Liver (tissue), 9 donors: ENCODE measurements around the gene SLC25A21. TPM values are rescaled to one million over a fixed set of nuclear protein-coding genes. Genes with fewer than 3 reads are reported as not detected.

Source experiments
- DNase-seq: peaks from one replicate; pipeline ENCODE4 v3.0.0-alpha.2; 2017; ENCODE audit warnings: low spot score
- H3K27ac ChIP-seq, 2 donors: one replicate each; pipeline ENCODE4 v1.7.0; 2013; ENCODE audit warnings: inconsistent platforms in 2 of 2, low read length in 2 of 2, control low read depth in 1 of 2, low read depth in 1 of 2, mild to moderate bottlenecking in 1 of 2
- H3K27me3 ChIP-seq, 4 donors: one replicate each; pipeline versions ENCODE4 v1.6.1 to v1.7.0; 2013; ENCODE audit warnings: low read length in 3 of 4, inconsistent platforms in 1 of 4, mild to moderate bottlenecking in 1 of 4, moderate library complexity in 1 of 4; ENCODE audit not compliant: control insufficient read depth in 4 of 4, insufficient read depth in 4 of 4
- H3K36me3 ChIP-seq, 4 donors: one replicate each; pipeline versions ENCODE4 v1.6.1 to v1.7.0; 2013; ENCODE audit warnings: low read length in 3 of 4, mild to moderate bottlenecking in 3 of 4, low read depth in 1 of 4, moderate library complexity in 1 of 4; ENCODE audit not compliant: control insufficient read depth in 4 of 4, insufficient read depth in 3 of 4
- H3K4me1 ChIP-seq, 4 donors: one replicate each; pipeline versions ENCODE4 v1.6.1 to v1.7.0; 2013; ENCODE audit warnings: low read length in 3 of 4, mild to moderate bottlenecking in 3 of 4, moderate library complexity in 1 of 4; ENCODE audit not compliant: control insufficient read depth in 4 of 4, insufficient read depth in 4 of 4
- H3K4me3 ChIP-seq, 3 donors: one replicate each; pipeline versions ENCODE4 v1.6.1 to v1.7.0; 2013; ENCODE audit warnings: low read length in 3 of 3, control low read depth in 1 of 3, low read depth in 1 of 3, mild to moderate bottlenecking in 1 of 3
- H3K9ac ChIP-seq, 2 donors: one replicate each; pipeline ENCODE4 v1.7.0; 2013; ENCODE audit warnings: low read length in 2 of 2, mild to moderate bottlenecking in 2 of 2, moderate library complexity in 2 of 2, control low read depth in 1 of 2, low read depth in 1 of 2
- H3K9me3 ChIP-seq, 4 donors: one replicate each; pipeline versions ENCODE4 v1.6.1 to v1.7.0; 2013; ENCODE audit warnings: low read length in 3 of 4; ENCODE audit not compliant: control insufficient read depth in 4 of 4
- FOXA1 ChIP-seq: IDR thresholded peaks from 2 replicates; pipeline ENCODE4 v1.6.1; 2016; ENCODE audit warnings: antibody characterized with exemption
- FOXA2 ChIP-seq: IDR thresholded peaks from 2 replicates; pipeline ENCODE4 v1.6.1; 2016; ENCODE audit warnings: antibody characterized with exemption
- GABPA ChIP-seq, 2 donors: IDR thresholded peaks in 1 of 2; conservative IDR thresholded peaks in 1 of 2; 2 replicates each; pipeline ENCODE4 v1.6.1; 2016; ENCODE audit warnings: antibody characterized with exemption in 2 of 2, mild to moderate bottlenecking in 1 of 2, moderate library complexity in 1 of 2
- HNF4A ChIP-seq, 2 donors: conservative IDR thresholded peaks; 2 replicates each; pipeline ENCODE4 v1.6.1; 2016; ENCODE audit warnings: antibody characterized with exemption in 2 of 2, mild to moderate bottlenecking in 2 of 2
- HNF4G ChIP-seq: IDR thresholded peaks from 2 replicates; pipeline ENCODE4 v1.6.1; 2016; ENCODE audit warnings: antibody characterized with exemption
- JUND ChIP-seq, 2 donors: IDR thresholded peaks; 2 replicates each; pipeline ENCODE4 v1.6.1; 2016; ENCODE audit warnings: antibody characterized with exemption in 2 of 2
- NR2F2 ChIP-seq: IDR thresholded peaks from 2 replicates; pipeline ENCODE4 v1.6.1; 2016; ENCODE audit warnings: antibody characterized with exemption
- RAD21 ChIP-seq, 2 donors: IDR thresholded peaks; 2 replicates each; pipeline ENCODE4 v1.6.1; 2016; ENCODE audit warnings: antibody characterized with exemption in 2 of 2, mild to moderate bottlenecking in 2 of 2
- RXRA ChIP-seq, 2 donors: IDR thresholded peaks; 2 replicates each; pipeline ENCODE4 v1.6.1; 2017 to 2018; ENCODE audit warnings: antibody characterized with exemption in 2 of 2, mild to moderate bottlenecking in 1 of 2
- SP1 ChIP-seq: IDR thresholded peaks from 2 replicates; pipeline ENCODE4 v1.6.1; 2018; ENCODE audit warnings: antibody characterized with exemption, mild to moderate bottlenecking
- TAF1 ChIP-seq: conservative IDR thresholded peaks from 2 replicates; pipeline ENCODE4 v1.6.1; 2016; ENCODE audit warnings: antibody characterized with exemption, mild to moderate bottlenecking
- YY1 ChIP-seq: IDR thresholded peaks from 2 replicates; pipeline ENCODE4 v1.6.1; 2016; ENCODE audit warnings: antibody characterized with exemption, mild to moderate bottlenecking
- WGBS: extraction: QIAGEN DNeasy Blood & Tissue Kit; methylation state at CpG from one replicate; pipeline ENCODE4 v1.1.7; 2013; 5-methylcytosine and 5-hydroxymethylcytosine counted together
- polyA plus RNA-seq, 2 donors: library from polyadenylated mRNA; stranded (reverse) in 1 of 2; unstranded in 1 of 2; fragments of 200-250 nt in 1 of 2; fragments of >200 nt in 1 of 2; fragmentation: Nextera tagmentation in 1 of 2; extraction: Ambion mirVana in 1 of 2; gene quantifications; one replicate each; pipeline versions ENCODE4 v1.2.1 to v1.2.3, GENCODE V29; 2013 to 2015
- total RNA-seq, 2 donors: library from RNA; depleted of rRNA; stranded (reverse); fragments of >200 nt; gene quantifications; one replicate each; pipeline ENCODE4 v1.2.3, GENCODE V29; 2014
- TF ChIP-seq, protein P1 (sequence below): IDR thresholded peaks from 2 replicates; pipeline ENCODE4 v1.6.1; 2016; ENCODE audit warnings: antibody characterized with exemption
- TF ChIP-seq, protein P2 (sequence below): fragments of 150-350 bp; IDR thresholded peaks from 2 replicates; pipeline ENCODE4 v1.5.1; 2017; ENCODE audit warnings: improper control_type of control experiment, low read depth, low read length; ENCODE audit not compliant: missing input control
- TF ChIP-seq, protein P3 (sequence below): IDR thresholded peaks from 2 replicates; pipeline ENCODE4 v1.6.1; 2016; ENCODE audit warnings: antibody characterized with exemption, mild to moderate bottlenecking
- donor health status: healthy.
- donor health status: healthy.
- donor health status: healthy.
- donor health status: healthy.
- donor health status: healthy.

The SLC25A21 gene
- total and polyA plus RNA-seq, 4 donors, result 0.13 to 24.3 (median 0.23) TPM

DNA sequence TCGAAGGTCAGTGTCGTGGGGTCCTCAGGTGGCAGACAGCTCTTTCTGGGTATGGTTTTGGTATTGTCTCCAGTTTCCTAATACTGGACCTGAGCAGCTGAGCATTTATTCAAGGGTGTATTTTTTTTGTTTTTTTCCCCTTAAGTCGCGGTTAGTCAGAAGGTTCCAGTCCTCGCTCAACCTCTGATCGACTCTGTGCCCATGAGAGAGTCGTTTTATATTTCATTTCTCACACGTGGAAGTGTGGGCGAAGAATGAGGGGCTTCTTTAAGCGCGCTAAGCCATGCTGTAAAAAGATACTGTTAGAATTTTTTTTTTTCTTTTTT, 25.8 kb upstream of the SLC25A21 start:
- no peak for DNase-seq
- H3K4me1 ChIP-seq, result peaks cover 1 to 5% (median 4%) of the 10 kb centered on the region in 4 donors
- TF ChIP-seq RXRA (IDR thresholded peaks at IDR 0.05), result no peak
- no peak for TF ChIP-seq JUND (IDR thresholded peaks at IDR 0.05)
- TF ChIP-seq HNF4G, result no peak
- TF ChIP-seq TAF1, result no peak
- TF ChIP-seq RAD21 (IDR thresholded peaks at IDR 0.05), result no peak
- no peak for TF ChIP-seq FOXA1
- TF ChIP-seq, protein P1, sequence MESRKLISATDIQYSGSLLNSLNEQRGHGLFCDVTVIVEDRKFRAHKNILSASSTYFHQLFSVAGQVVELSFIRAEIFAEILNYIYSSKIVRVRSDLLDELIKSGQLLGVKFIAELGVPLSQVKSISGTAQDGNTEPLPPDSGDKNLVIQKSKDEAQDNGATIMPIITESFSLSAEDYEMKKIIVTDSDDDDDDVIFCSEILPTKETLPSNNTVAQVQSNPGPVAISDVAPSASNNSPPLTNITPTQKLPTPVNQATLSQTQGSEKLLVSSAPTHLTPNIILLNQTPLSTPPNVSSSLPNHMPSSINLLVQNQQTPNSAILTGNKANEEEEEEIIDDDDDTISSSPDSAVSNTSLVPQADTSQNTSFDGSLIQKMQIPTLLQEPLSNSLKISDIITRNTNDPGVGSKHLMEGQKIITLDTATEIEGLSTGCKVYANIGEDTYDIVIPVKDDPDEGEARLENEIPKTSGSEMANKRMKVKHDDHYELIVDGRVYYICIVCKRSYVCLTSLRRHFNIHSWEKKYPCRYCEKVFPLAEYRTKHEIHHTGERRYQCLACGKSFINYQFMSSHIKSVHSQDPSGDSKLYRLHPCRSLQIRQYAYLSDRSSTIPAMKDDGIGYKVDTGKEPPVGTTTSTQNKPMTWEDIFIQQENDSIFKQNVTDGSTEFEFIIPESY, result no peak
- H3K4me3 ChIP-seq, result peak overlapping the region; percentile 57 to 84 (median 71)
- H3K27me3 ChIP-seq, result no peaks in the 10 kb centered on the region
- H3K27ac ChIP-seq, result peak overlapping the region; percentile 61 to 77
- 12% methylated on average over 11 of the region's 11 CpGs for WGBS
- H3K9ac ChIP-seq, result peak overlapping the region; percentile 39 to 51
- no peaks in the 10 kb centered on the region for H3K36me3 ChIP-seq
- H3K9me3 ChIP-seq, result no peaks in the 10 kb centered on the region

DNA sequence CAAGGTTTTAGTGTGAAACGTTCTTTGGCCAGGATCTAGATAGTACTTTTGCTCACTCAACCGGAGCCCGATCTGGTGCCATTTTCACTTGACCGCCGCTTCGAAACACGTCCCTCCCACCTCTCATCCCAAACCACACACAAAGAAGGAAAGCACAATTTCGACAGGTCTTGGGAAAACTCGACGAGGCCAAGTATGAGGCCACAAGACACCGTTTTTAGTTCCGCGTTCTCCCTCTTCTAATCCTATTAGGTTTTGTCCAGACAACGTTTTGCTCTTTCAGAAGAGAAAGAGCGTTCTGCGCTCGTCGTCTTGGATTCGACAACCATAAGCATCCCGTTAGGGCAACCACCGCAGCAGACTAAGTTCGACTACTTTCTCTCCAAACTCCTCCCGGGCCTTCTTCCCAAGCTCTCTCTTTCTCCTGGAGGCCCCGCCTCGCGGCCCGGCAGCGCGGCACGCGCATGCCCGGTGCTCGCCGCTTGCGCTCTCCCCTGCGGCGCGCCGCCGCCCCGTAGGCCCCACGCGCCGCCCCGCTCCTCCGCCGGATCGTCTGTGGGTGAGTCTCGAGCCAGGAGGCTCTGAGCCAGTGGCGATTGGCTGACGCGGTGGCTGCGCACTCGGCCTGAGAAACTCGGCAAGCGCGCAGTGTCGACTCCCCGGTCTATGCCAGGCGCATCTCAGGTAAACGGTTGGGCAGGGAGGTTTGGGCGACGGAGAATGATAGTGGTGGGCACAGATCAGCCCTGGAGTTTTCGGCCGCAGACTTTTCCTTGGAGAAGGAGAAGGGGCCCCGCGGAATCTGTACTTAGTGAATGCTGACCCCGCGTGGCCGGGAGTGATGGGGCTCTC, 25.2 kb upstream of the SLC25A21 start, which contains the start of gene MIPOL1:
MIPOL1 (plus strand) TSS at position 517 of the 852 bp plus-strand sequence. CDS start 49,952 bp downstream, outside the sequence.
- H3K4me1 ChIP-seq, result peaks cover 1 to 5% (median 4%) of the 10 kb centered on the region in 4 donors
- TF ChIP-seq FOXA1 (no peak), HNF4A (conservative IDR thresholded peaks at IDR 0.05) (peak in 1 of 2 donors; percentile 12), NR2F2 (peak; percentile 43), HNF4G (no peak), JUND (IDR thresholded peaks at IDR 0.05) (no peak), FOXA2 (no peak), SP1 (no peak), RXRA (IDR thresholded peaks at IDR 0.05) (peak; percentile 4 to 9), YY1 (peak; percentile 28), GABPA (IDR thresholded peaks at IDR 0.05 in 1 of 2, conservative IDR thresholded peaks at IDR 0.05 in 1 of 2) (no peak), RAD21 (IDR thresholded peaks at IDR 0.05) (peak in 1 of 2 donors; percentile 40), TAF1 (peak; percentile 66)
- TF ChIP-seq, protein P2, sequence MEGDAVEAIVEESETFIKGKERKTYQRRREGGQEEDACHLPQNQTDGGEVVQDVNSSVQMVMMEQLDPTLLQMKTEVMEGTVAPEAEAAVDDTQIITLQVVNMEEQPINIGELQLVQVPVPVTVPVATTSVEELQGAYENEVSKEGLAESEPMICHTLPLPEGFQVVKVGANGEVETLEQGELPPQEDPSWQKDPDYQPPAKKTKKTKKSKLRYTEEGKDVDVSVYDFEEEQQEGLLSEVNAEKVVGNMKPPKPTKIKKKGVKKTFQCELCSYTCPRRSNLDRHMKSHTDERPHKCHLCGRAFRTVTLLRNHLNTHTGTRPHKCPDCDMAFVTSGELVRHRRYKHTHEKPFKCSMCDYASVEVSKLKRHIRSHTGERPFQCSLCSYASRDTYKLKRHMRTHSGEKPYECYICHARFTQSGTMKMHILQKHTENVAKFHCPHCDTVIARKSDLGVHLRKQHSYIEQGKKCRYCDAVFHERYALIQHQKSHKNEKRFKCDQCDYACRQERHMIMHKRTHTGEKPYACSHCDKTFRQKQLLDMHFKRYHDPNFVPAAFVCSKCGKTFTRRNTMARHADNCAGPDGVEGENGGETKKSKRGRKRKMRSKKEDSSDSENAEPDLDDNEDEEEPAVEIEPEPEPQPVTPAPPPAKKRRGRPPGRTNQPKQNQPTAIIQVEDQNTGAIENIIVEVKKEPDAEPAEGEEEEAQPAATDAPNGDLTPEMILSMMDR, result no peak
- TF ChIP-seq, protein P1, result no peak
- TF ChIP-seq, protein P3, sequence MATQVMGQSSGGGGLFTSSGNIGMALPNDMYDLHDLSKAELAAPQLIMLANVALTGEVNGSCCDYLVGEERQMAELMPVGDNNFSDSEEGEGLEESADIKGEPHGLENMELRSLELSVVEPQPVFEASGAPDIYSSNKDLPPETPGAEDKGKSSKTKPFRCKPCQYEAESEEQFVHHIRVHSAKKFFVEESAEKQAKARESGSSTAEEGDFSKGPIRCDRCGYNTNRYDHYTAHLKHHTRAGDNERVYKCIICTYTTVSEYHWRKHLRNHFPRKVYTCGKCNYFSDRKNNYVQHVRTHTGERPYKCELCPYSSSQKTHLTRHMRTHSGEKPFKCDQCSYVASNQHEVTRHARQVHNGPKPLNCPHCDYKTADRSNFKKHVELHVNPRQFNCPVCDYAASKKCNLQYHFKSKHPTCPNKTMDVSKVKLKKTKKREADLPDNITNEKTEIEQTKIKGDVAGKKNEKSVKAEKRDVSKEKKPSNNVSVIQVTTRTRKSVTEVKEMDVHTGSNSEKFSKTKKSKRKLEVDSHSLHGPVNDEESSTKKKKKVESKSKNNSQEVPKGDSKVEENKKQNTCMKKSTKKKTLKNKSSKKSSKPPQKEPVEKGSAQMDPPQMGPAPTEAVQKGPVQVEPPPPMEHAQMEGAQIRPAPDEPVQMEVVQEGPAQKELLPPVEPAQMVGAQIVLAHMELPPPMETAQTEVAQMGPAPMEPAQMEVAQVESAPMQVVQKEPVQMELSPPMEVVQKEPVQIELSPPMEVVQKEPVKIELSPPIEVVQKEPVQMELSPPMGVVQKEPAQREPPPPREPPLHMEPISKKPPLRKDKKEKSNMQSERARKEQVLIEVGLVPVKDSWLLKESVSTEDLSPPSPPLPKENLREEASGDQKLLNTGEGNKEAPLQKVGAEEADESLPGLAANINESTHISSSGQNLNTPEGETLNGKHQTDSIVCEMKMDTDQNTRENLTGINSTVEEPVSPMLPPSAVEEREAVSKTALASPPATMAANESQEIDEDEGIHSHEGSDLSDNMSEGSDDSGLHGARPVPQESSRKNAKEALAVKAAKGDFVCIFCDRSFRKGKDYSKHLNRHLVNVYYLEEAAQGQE, result no peak
- H3K4me3 ChIP-seq, result peak within 1 kb of the TSS; percentile 57 to 84 (median 71)
- peak; percentile 83 for DNase-seq
- H3K27ac ChIP-seq, result peak within 1 kb of the TSS; percentile 61 to 77
- WGBS, result 3% methylated on average over 70 of the region's 70 CpGs
- peak within 1 kb of the TSS; percentile 51 to 55 for H3K9ac ChIP-seq
- H3K9me3 ChIP-seq, result no peaks in the 10 kb centered on the region
- no peaks in the 10 kb centered on the region for H3K27me3 ChIP-seq
- H3K36me3 ChIP-seq, result no peaks in the 10 kb centered on the region
